CD4-positive, alpha-beta T cell treated with Interferon alpha-2 for 1 hour (primary cell): ENCODE measurements around the gene SAP130.
A peak's percentile ranks its signal among the peaks of the same experiment; 100 is the strongest.

Source experiments
- DNase-seq, 2 donors: peaks; one replicate each; pipeline ENCODE4 v3.0.0-alpha.2; 2020 to 2022

SAP130 gene

GRCh38 chr2:128027801-128028667 is at the start of gene SAP130:
Gene SAP130 (minus strand): TSS chr2:128028059. CDS start chr2:128026292, 1,767 bp downstream.
- DNase-seq: peak; percentile 98

- no peak for DNase-seq
Observed at GRCh38 chr2:128076461-128077106, 48.7 kb upstream of the SAP130 start.

GRCh38 chr2:128073278-128073677 is 45.4 kb upstream of the SAP130 start:
- no peak for DNase-seq

- DNase-seq: no peak
Observed at GRCh38 chr2:128069769-128070168, 41.9 kb upstream of the SAP130 start.

- DNase-seq: no peak
Observed at GRCh38 chr2:128064353-128064752, 36.5 kb upstream of the SAP130 start.

- DNase-seq: no peak
Observed at GRCh38 chr2:128062571-128062970, 34.7 kb upstream of the SAP130 start.

GRCh38 chr2:128058114-128058513 is 30.3 kb upstream of the SAP130 start:
- no peak for DNase-seq

GRCh38 chr2:128057334-128057733 is 29.5 kb upstream of the SAP130 start:
- no peak for DNase-seq

GRCh38 chr2:128054104-128054885 is 26.4 kb upstream of the SAP130 start:
- no peak for DNase-seq

- no peak for DNase-seq
Observed at GRCh38 chr2:128053331-128053730, 25.5 kb upstream of the SAP130 start.

GRCh38 chr2:128043041-128043440 is 15.2 kb upstream of the SAP130 start:
- no peak for DNase-seq

- no peak for DNase-seq
Observed at GRCh38 chr2:128041561-128041960, 13.7 kb upstream of the SAP130 start.

- no peak for DNase-seq
Observed at GRCh38 chr2:128040166-128040771, 12.4 kb upstream of the SAP130 start.

- no peak for DNase-seq
Observed at GRCh38 chr2:128039535-128039934, 11.7 kb upstream of the SAP130 start.

GRCh38 chr2:128038411-128038810 is 10.6 kb upstream of the SAP130 start:
- DNase-seq: no peak

GRCh38 chr2:128037649-128038048 is 9.8 kb upstream of the SAP130 start:
- DNase-seq: no peak

GRCh38 chr2:128036748-128037607 is 9.1 kb upstream of the SAP130 start:
- no peak for DNase-seq

- DNase-seq: no peak
Observed at GRCh38 chr2:128032092-128032491, 4.2 kb upstream of the SAP130 start.

- DNase-seq: no peak
Observed at GRCh38 chr2:128028668-128029054, 802 bp upstream of the SAP130 start.

GRCh38 chr2:128027278-128027800 is 520 bp downstream of the SAP130 start:
- peak; percentile 100 for DNase-seq

GRCh38 chr2:128026448-128027277 is 1.2 kb downstream of the SAP130 start:
- DNase-seq: peak; percentile 1
